ENCODE measurements around the gene STX1A.

The STX1A gene

GRCh38 chr7:73707045-73707631, 12.3 kb downstream of the STX1A start:
- DNase-seq (ENCODE audit: low spot score) = peak; percentile 10

DNA sequence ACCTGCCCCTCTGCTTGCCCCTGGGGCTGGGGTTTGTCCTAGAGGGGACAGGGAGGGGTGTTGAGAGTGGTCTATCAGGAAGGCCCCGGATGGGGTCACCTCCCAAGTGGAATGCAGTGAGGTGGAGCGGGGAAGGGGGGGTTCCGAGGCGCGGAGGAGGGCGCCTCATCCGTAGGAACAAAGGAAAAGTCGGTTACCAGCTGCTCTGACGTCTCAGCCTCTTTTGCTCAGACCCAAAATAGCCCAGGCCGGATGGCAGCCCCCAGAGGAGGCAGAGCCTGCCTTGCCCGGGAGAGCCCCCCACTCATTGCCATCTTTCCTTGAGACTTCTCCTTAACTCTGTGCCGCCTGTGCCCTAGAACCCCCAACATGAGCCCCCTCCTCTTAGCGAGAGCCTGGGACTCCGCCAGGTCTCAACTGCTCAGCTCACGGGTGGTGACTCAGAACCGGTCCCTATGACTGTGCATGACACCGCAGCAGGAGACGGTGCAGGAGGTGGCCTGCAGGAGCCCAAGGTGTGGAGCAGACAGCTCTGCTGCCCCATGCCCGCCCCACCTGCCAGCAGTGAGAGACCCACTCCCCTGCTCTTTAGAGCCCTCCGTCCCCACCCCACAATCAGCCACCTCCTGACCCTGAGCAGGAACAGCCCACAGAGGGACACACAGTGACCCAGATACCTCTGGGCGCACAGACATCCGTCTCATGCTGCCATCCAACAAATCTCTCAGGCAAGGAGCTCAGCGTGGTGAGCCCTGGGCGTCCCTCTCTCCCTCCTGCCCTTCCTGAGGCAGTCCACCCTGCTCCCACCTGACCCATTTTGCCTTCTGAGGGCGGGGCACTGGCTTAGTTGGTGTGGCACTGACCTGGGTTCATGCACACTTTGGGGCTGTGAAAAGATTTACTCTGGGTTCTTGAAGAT, 13.1 kb downstream of the STX1A start:
- DNase-seq (ENCODE audit: low spot score) = no peak

GRCh38 chr7:73705551-73705920, 13.9 kb downstream of the STX1A start:
- no peak for DNase-seq (ENCODE audit: low spot score)

DNA sequence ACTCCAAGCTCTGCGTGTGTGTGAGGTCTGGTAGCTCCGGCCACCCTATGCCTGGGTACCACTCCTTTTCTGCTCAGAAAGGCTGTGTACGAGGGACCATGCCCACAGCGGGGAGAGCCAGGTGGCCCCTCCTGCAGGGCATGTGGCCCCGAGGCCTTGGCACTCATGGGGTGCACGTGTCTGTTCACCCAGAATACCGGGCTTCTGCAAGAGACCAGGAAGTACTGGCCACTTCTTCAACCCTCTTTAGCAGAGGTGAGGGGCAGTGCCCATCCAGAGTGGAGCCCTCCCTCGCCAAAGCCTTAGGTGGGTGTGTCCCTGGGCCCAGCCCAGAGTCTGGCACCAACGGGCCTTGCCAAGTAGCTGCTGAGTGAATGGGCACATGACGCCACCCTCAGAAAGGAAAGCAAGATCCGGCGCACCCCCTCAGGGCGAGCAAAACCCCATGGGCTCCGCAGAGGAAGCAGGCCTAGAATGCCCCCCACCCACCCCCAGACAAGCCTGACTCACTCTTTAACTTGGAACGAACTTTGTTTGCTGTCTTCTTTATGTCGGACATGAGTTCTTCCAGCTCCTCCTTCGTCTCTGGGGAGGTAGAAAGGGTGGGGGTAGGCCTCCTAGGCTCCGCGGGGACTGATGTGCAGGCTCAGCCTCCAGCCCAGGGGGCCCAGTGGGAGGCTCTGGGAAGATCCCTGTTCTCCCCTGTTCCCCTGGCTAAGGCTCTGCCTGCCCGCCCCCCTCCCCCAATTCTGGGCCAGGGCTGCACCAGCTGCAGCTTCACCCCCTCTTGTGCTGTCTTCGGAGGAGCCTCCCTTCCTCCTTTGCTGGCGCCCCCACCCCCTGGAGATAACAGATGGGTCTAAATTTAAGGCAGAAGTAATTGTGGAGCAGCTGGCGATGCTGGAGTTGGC, 14.6 kb downstream of the STX1A start:
- no peak for DNase-seq (ENCODE audit: low spot score)

DNA sequence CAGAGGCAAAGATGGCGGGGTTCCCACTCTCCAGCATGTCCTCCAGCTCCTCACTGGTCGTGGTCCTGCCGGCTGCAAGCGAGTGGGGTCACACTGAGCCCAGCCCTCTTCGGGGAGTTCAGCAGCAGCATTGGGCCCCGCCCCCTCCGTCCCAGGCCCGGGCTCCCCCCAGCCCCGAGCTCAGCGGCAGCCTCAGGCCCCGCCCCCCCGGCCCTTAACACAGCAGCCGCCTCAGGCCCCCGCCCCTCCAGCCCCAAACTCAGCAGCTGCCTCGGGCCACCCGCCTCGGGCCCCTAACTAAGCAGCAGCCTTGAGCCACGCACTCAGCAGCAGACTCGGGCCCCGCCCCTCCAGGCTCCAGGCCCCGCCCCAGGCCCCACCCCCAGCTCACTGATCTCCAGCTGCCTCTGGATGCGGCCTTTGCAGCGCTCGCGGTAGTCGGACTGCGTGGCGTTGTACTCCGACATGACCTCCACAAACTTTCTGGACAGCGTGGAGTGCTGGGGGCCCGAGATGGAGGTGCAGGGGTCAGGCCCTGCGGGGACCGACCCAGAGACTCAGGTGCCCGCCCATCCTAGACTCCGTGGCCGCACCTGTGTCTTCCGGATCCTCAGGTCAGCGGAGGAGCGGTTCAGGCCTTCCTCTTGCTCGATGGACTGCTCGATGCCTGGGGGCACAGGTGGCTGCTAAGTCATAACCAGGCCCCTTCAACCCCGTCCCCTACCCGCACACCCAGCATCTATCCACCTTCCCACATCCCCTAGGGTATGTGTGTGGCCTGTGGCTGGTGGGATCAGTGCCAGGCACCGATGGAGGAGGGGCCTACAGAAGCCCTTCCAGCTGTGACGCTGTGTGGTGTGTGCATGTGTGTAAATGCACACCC, 15.5 kb downstream of the STX1A start:
- DNase-seq (ENCODE audit: low spot score) = no peak

DNA sequence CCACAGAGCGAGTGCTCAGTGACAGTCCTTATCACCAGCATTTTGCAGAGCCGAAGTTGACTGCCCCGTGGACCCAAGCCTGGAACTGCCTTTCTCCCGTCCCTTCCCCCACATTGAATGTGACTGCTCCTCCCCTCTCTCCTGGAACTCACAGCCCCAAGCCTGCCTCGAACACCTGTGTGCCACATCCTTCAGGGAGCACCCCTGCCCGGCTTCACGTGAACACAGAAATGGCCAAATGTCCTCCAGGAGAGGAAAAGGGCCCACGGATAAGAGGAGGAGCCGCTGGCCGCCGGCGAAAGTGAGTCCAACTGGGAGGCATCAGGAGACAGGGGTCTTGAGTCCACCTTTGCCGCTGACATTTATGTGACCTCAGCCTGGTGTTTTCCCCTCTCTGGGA, 16.2 kb downstream of the STX1A start:
- no peak for DNase-seq (ENCODE audit: low spot score)

- DNase-seq (ENCODE audit: low spot score) = no peak
Observed at GRCh38 chr7:73702665-73703064, 16.8 kb downstream of the STX1A start.

DNA sequence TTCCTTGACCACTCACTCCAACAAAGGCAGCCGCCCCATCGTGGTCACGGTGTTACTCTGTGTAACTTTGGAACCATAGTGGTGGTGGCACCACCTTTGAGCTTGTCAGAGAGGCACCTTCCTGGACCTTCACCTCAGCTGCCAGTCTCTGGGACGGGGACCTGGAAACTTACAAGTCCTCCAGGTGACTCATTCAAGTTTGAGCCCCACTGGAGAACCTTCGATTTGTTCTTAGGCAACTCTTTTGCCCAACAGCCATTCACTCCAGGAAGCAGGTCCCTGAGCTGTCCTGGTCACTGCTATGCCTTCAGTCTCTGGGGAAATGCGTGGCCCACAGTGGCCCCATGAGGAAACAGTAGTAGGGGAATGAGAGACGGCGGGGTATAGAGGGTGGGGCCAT, 17.2 kb downstream of the STX1A start:
- no peak for DNase-seq (ENCODE audit: low spot score)

DNA sequence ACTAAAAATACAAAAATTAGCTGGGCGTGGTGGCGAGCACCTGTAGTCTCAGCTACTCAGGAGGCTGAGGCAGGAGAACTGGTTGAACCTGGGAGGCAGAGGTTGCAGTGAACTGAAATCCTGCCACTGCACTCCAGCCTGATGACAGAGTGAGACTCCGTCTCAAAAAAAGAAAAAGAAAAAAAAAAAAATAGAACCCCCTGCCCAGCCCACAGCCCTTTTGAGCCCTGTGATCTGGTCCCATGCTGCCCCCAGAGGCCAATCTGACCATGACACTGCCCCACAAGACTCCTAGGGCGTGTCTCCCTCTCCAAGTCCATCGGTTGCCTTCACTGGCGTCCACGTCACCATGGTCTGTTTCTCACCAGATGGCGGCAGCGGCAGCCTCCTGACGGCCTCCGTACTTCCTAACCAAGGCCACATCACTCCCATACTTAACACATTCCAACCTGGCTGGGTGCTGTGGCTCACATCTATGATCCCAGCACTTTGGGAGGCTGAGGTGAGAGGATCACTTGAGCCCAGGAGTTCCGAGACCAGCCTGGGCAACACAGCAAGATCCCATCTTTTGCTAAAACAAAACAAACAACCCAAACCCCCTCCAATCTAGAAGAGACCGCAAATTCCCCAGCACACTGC, 18.0 kb downstream of the STX1A start:
- no peak for DNase-seq (ENCODE audit: low spot score)

- no peak for DNase-seq (ENCODE audit: low spot score)
Observed at GRCh38 chr7:73700581-73701134, 18.8 kb downstream of the STX1A start.

DNA sequence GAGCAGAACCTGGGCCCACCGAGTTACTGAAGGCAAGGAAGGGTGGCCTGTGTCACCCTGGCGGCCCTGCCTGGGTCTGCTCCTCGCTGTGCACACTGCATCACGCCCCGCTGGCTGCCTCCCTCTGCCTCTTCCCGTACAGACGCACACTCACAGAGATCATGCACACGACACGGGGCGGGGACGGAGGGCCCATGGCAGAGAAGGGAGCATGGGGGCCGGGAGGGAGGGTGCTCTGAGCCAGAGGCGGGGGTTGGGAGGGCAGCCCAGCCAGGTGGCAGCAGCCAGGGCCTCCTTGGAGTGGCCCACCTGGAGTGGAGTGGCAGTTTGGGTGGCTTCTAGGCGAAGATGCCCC, 19.4 kb downstream of the STX1A start:
- DNase-seq (ENCODE audit: low spot score) = no peak

DNA sequence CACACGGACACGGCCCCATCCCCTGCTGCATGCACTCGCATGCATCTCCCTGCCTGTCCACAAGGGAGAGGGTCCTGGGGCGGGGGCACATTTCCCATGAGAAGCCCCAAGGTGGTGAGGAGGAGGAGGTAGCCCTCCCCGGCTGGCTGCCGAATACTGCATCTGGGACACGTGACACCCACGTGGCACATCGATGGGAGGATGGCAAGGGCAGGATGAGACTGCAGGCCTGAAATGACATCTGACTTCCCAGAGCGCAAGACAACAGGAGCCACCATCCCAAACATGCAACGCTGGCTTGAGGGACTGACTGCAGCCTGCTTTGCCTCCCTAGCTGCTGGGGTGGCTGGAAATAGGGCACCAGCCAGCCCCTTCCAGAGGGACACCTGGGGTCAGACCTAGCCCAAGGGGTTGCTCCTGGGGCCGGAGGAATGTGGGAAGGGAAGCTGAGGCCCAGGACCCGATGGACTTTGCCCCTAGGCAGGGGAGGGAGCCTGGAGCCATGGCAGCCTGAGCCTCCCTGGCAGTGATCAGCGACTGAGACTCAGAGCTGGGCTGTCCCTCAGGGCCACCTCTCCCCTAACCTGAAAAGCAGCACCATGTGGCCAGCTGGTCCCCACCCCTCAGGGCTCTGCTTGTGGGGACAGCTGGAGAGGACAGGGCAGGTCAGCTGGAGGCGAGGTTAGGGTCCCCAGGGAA, 19.9 kb downstream of the STX1A start:
- DNase-seq (ENCODE audit: low spot score) = no peak

DNA sequence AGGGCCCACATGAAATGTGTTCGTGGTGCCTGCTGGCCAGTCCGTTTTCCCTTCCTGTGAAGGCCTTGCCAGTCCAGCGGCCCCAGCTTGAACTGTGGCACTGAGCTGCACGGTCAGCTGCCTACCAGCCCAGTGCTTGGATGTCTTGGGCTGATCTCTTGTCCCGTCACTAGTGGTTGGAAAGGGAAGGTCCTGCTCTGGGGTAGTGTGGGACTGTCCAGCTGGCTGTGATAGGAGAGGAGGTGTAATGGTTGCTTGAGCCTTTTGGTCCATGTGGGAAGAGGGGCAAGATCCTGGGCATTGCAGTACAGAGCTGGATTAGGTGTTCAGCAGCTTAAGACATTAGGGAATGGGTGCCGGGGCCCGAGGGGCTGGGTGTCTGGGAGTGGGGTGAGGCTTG, 21.1 kb downstream of the STX1A start:
- DNase-seq (ENCODE audit: low spot score) = no peak

- DNase-seq (ENCODE audit: low spot score) = no peak
Observed at GRCh38 chr7:73696372-73696771, 23.1 kb downstream of the STX1A start.

- DNase-seq (ENCODE audit: low spot score) = no peak
Observed at GRCh38 chr7:73690646-73691045, 28.8 kb downstream of the STX1A start.

- no peak for DNase-seq (ENCODE audit: low spot score)
Observed at GRCh38 chr7:73688288-73688687, 31.2 kb downstream of the STX1A start.

GRCh38 chr7:73685311-73685710, 34.2 kb downstream of the STX1A start:
- no peak for DNase-seq (ENCODE audit: low spot score)

- no peak for DNase-seq (ENCODE audit: low spot score)
Observed at GRCh38 chr7:73683788-73684693, 35.4 kb downstream of the STX1A start.

All from pons (tissue), 1 donor.